Measurements from ENCODE around the gene TDRD6. TPM values are rescaled to one million over a fixed set of nuclear protein-coding genes. Genes with fewer than 3 reads are reported as not detected.

TDRD6 gene
- total and polyA plus RNA-seq, 2 experiments from 2014 or later = 0.14 to 0.24 TPM

DNA sequence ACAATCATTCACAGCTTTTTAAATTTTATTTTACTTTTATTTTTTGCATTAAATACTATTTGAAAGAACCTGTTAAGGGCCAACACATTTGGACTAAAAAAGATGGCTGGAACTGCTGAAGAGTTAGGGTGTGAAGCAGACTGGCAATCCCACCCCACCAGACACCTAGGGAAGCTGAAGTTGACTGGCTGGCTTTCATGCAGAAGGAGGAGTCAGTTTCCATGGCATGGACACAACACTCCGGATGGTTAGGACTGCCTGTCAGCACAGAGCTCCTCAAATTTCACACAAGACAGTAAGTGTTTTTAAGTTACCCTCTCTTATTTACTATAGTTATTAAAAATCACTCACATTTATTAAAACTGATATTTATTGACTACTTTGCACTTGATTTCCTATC lies 59.0 kb downstream of the TDRD6 start, which contains the start of gene ANKRD66 (continued):
- TF ChIP-seq, protein P1, sequence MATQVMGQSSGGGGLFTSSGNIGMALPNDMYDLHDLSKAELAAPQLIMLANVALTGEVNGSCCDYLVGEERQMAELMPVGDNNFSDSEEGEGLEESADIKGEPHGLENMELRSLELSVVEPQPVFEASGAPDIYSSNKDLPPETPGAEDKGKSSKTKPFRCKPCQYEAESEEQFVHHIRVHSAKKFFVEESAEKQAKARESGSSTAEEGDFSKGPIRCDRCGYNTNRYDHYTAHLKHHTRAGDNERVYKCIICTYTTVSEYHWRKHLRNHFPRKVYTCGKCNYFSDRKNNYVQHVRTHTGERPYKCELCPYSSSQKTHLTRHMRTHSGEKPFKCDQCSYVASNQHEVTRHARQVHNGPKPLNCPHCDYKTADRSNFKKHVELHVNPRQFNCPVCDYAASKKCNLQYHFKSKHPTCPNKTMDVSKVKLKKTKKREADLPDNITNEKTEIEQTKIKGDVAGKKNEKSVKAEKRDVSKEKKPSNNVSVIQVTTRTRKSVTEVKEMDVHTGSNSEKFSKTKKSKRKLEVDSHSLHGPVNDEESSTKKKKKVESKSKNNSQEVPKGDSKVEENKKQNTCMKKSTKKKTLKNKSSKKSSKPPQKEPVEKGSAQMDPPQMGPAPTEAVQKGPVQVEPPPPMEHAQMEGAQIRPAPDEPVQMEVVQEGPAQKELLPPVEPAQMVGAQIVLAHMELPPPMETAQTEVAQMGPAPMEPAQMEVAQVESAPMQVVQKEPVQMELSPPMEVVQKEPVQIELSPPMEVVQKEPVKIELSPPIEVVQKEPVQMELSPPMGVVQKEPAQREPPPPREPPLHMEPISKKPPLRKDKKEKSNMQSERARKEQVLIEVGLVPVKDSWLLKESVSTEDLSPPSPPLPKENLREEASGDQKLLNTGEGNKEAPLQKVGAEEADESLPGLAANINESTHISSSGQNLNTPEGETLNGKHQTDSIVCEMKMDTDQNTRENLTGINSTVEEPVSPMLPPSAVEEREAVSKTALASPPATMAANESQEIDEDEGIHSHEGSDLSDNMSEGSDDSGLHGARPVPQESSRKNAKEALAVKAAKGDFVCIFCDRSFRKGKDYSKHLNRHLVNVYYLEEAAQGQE (IDR thresholded peaks at IDR 0.05; ENCODE audit: unreplicated experiment) = no peak
- no peak for TF ChIP-seq POLR2AphosphoS5 (IDR thresholded peaks at IDR 0.05; ENCODE audit: low read depth)

DNA sequence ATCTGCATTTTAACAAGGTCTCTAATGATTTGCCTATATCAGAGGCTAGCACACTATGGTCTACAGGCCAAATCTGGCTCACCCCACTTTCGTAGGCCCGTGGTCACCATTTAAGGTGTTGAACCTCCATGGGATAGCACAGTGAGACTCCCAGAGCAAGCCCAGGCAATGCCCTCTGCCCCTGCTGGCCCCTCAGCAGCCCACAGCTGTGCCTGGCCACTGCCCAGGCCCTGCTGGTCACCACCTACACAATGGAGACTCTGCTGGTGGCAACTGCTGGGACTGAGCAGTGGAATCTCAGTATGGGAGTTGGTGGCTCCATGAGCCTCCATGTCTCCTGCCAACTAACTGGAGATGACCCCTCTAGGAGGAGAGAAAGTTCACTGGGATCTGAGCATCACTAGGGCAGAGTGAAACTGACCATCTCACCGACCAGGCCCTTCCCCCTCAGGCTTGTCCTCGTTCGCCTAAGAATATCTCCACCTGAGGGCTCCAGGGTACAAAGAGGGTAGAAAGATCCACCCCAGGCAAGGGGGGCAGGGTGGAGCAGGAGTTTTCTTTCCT lies 61.3 kb downstream of the TDRD6 start:
- H3K9me2 ChIP-seq (ENCODE audit: insufficient read depth) = peaks cover 22% of the 10 kb centered on the region
- H3K27ac ChIP-seq (ENCODE audit: low read depth) = no peak overlapping the region
- DNase-seq (ENCODE audit: low spot score) (no peak), ATAC-seq (peak; percentile 41)
- no peaks in the 10 kb centered on the region for H3K27me3 ChIP-seq (ENCODE audit: insufficient read depth)
- no peak overlapping the region for H3K4me3 ChIP-seq
- Mint-ChIP-seq H3K36me3 (ENCODE audit: low read depth) (no peaks in the 10 kb centered on the region), H3K4me3 (no peak overlapping the region), H3K4me1 (peaks cover 19% of the 10 kb centered on the region), H3K27me3 (ENCODE audit: insufficient read depth, low read depth, poor library complexity) (peaks cover 1% of the 10 kb centered on the region), H3K27ac (no peak overlapping the region), H3K9me3 (no peaks in the 10 kb centered on the region)
- peaks cover 11% of the 10 kb centered on the region for H3K4me1 ChIP-seq (ENCODE audit: insufficient read depth)
- no peaks in the 10 kb centered on the region for H3F3A ChIP-seq (replicated peaks; ENCODE audit: low read depth)
- no peaks in the 10 kb centered on the region for H4K20me1 ChIP-seq (replicated peaks; ENCODE audit: insufficient read depth)
- H3K4me2 ChIP-seq = peak overlapping the region; percentile 5; the same call in 1 of the 2 replicates
- TF ChIP-seq, protein P2, sequence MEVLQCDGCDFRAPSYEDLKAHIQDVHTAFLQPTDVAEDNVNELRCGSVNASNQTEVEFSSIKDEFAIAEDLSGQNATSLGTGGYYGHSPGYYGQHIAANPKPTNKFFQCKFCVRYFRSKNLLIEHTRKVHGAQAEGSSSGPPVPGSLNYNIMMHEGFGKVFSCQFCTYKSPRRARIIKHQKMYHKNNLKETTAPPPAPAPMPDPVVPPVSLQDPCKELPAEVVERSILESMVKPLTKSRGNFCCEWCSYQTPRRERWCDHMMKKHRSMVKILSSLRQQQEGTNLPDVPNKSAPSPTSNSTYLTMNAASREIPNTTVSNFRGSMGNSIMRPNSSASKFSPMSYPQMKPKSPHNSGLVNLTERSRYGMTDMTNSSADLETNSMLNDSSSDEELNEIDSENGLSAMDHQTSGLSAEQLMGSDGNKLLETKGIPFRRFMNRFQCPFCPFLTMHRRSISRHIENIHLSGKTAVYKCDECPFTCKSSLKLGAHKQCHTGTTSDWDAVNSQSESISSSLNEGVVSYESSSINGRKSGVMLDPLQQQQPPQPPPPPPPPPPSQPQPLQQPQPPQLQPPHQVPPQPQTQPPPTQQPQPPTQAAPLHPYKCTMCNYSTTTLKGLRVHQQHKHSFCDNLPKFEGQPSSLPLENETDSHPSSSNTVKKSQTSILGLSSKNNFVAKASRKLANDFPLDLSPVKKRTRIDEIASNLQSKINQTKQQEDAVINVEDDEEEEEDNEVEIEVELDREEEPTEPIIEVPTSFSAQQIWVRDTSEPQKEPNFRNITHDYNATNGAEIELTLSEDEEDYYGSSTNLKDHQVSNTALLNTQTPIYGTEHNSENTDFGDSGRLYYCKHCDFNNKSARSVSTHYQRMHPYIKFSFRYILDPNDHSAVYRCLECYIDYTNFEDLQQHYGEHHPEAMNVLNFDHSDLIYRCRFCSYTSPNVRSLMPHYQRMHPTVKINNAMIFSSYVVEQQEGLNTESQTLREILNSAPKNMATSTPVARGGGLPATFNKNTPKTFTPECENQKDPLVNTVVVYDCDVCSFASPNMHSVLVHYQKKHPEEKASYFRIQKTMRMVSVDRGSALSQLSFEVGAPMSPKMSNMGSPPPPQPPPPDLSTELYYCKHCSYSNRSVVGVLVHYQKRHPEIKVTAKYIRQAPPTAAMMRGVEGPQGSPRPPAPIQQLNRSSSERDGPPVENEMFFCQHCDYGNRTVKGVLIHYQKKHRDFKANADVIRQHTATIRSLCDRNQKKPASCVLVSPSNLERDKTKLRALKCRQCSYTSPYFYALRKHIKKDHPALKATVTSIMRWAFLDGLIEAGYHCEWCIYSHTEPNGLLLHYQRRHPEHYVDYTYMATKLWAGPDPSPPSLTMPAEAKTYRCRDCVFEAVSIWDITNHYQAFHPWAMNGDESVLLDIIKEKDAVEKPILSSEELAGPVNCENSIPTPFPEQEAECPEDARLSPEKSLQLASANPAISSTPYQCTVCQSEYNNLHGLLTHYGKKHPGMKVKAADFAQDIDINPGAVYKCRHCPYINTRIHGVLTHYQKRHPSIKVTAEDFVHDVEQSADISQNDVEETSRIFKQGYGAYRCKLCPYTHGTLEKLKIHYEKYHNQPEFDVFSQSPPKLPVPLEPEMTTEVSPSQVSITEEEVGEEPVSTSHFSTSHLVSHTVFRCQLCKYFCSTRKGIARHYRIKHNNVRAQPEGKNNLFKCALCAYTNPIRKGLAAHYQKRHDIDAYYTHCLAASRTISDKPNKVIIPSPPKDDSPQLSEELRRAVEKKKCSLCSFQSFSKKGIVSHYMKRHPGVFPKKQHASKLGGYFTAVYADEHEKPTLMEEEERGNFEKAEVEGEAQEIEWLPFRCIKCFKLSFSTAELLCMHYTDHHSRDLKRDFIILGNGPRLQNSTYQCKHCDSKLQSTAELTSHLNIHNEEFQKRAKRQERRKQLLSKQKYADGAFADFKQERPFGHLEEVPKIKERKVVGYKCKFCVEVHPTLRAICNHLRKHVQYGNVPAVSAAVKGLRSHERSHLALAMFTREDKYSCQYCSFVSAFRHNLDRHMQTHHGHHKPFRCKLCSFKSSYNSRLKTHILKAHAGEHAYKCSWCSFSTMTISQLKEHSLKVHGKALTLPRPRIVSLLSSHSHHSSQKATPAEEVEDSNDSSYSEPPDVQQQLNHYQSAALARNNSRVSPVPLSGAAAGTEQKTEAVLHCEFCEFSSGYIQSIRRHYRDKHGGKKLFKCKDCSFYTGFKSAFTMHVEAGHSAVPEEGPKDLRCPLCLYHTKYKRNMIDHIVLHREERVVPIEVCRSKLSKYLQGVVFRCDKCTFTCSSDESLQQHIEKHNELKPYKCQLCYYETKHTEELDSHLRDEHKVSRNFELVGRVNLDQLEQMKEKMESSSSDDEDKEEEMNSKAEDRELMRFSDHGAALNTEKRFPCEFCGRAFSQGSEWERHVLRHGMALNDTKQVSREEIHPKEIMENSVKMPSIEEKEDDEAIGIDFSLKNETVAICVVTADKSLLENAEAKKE (CRISPR knock-in tag; IDR thresholded peaks at IDR 0.05) = peak; percentile 53; the same call in 1 of the 2 replicates
- no peak for TF ChIP-seq NANOG (IDR thresholded peaks at IDR 0.05; ENCODE audit: borderline replicate concordance)
- peak overlapping the region; percentile 85; the same call in 1 of the 2 replicates for H2AFZ ChIP-seq
- no peaks in the 10 kb centered on the region for H3K79me2 ChIP-seq (replicated peaks; ENCODE audit: insufficient read depth)
- no peaks in the 10 kb centered on the region for H3K36me3 ChIP-seq (ENCODE audit: insufficient read depth)

Data from GM23338 (cell line).